HEK293T (cell line): ENCODE results near the gene FAM171A2.

Experiments used
- ELF4 ChIP-seq: fragments of 450-650 bp; IDR thresholded peaks from 2 replicates; pipeline ENCODE4 v1.6.1; 2017; ENCODE audit warnings: antibody characterized with exemption
- FOXM1 ChIP-seq: fragments of 450-650 bp; IDR thresholded peaks from 2 replicates; pipeline ENCODE4 v1.6.1; 2017; ENCODE audit warnings: mild to moderate bottlenecking, borderline replicate concordance
- HDGF ChIP-seq: fragments of 450-650 bp; IDR thresholded peaks from 2 replicates; pipeline ENCODE4 v1.6.1; 2017; ENCODE audit warnings: antibody characterized with exemption, borderline replicate concordance
- LEF1 ChIP-seq: fragments of 450-650 bp; IDR thresholded peaks from 2 replicates; pipeline ENCODE4 v1.6.1; 2017; ENCODE audit warnings: mild to moderate bottlenecking, borderline replicate concordance
- SP1 ChIP-seq: fragments of 450-650 bp; IDR thresholded peaks from 2 replicates; pipeline ENCODE4 v1.6.1; 2017
- SUZ12 ChIP-seq: fragments of 450-650 bp; IDR thresholded peaks from 2 replicates; pipeline ENCODE4 v1.6.1; 2016; ENCODE audit warnings: mild to moderate bottlenecking
- ZNF384 ChIP-seq: fragments of 450-650 bp; IDR thresholded peaks from 2 replicates; pipeline ENCODE4 v1.6.1; 2016
- TF ChIP-seq, protein P1 (sequence below): fragments of 450-650 bp; IDR thresholded peaks from 2 replicates; pipeline ENCODE4 v1.6.1; 2016

DNA sequence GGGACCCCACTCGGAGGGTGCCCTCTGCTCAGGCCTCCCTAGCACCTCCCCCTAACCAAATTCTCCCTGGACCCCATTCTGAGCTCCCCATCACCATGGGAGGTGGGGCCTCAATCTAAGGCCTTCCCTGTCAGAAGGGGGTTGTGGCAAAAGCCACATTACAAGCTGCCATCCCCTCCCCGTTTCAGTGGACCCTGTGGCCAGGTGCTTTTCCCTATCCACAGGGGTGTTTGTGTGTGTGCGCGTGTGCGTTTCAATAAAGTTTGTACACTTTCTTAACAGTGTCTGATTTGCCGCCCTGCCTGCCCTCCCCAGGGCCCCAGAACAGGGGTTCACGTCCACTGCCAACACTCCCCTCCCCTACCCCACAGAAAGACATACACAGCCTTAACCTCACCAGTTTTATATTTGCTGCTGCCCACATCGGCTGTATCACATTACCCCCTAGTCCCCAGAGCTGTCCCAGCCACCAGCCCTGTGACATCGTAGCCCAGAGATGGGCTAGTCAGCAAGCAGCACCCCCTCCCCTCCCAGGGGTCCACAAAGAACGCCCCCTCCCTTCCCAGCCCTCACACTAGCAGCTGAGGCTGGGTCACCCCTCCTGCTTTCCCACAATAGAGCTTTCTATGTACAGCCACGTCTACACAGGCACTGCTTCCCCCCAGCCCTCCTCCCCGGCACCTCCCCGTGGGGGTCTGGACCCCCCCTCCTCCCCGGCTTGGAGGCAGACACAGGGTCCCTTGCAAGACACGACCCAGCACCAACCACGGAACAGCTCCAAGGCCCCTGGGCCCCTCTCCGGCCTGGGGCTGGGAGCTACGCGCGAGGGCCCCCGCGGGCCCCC is 10.6 kb downstream of the FAM171A2 start:
- TF ChIP-seq, protein P1, sequence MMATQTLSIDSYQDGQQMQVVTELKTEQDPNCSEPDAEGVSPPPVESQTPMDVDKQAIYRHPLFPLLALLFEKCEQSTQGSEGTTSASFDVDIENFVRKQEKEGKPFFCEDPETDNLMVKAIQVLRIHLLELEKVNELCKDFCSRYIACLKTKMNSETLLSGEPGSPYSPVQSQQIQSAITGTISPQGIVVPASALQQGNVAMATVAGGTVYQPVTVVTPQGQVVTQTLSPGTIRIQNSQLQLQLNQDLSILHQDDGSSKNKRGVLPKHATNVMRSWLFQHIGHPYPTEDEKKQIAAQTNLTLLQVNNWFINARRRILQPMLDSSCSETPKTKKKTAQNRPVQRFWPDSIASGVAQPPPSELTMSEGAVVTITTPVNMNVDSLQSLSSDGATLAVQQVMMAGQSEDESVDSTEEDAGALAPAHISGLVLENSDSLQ, result no peak
- no peak for TF ChIP-seq ELF4
- TF ChIP-seq SP1, result no peak
- TF ChIP-seq SUZ12, result no peak
- no peak for TF ChIP-seq ZNF384
- no peak for TF ChIP-seq LEF1
- TF ChIP-seq FOXM1, result no peak
- no peak for TF ChIP-seq HDGF
